GM18499 (cell line): ENCODE measurements around the gene SBNO1.
"Not testable (repeated sequence)": the region's sequence is repeated elsewhere in the genome, so short reads cannot be mapped to it uniquely, and the experiment has no call there.

Experiments
- ATAC-seq: cut with Tn5 transposase; IDR thresholded peaks from one replicate; pipeline ENCODE4 v1.9.1; 2021; ENCODE audit warnings: moderate number of reproducible peaks; ENCODE audit not compliant: insufficient read depth, unreplicated experiment

The SBNO1 gene

DNA sequence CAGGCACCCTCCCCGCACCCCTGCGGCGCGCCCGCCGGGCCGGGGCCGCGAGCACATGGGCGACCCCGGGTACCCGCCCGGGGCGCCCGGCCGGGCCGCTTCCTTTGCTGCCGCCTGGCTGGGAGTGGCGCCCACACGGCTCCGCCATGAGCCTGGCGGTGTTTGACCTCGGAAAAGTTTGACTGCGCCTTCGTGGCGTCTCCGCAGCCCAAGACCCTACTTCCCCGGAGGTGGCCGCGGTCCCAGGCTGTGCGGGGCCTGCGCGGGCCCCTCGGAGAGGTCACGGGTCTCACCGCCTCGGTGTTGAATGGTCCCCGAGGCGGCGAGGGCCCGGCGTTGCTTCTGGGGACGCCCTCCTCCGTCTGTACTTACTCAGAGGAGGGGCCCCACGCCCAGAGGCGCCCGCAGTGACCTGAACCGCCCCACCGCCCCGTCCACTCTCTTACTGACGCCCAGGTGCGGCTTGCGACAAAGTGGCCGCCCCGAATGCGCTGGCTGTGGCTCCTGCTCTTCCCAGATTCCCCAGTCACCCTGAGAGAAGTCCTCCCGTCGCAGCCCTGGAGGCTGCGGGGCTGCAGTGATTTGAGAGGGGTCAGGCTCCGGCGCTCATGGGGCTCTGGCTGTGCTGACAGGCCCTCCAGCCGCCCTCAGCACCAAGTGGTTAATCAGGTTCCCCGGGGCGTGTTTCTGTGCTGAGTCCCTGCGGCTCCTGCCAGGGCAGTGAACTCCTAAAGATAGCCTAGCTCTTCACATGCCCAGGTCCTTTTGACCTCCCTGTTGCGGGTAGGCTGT, 25.1 kb upstream of the SBNO1 start:
- no peak for ATAC-seq

DNA sequence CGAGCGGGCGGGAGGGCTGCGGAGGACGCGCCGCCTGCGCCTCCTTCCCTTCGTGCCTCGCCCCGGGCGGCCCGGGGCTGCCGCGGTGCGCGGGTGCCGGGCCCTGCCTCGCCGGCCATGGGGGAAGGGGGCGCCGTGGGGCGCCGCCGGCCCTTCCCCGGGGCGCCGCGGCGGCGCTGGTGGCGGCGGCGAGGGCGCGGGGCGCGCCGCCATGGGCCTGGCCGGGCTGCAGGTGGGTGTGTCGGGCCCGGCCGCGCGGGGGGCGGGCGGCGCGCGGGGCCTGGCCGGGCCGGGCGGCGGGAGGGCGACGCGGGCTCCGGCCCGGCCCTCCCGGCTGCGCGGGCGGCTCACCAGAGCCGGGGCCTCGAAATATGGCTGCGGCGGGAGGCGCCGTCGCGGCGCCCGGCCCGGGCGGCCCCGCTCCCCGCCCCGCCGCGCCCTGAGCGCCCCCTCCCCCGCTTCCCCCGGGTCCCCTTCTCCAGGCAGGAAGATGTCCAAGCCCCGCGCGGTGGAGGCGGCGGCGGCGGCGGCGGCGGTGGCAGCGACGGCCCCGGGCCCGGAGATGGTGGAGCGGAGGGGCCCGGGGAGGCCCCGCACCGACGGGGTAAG, 24.4 kb upstream of the SBNO1 start:
- ATAC-seq = no peak

DNA sequence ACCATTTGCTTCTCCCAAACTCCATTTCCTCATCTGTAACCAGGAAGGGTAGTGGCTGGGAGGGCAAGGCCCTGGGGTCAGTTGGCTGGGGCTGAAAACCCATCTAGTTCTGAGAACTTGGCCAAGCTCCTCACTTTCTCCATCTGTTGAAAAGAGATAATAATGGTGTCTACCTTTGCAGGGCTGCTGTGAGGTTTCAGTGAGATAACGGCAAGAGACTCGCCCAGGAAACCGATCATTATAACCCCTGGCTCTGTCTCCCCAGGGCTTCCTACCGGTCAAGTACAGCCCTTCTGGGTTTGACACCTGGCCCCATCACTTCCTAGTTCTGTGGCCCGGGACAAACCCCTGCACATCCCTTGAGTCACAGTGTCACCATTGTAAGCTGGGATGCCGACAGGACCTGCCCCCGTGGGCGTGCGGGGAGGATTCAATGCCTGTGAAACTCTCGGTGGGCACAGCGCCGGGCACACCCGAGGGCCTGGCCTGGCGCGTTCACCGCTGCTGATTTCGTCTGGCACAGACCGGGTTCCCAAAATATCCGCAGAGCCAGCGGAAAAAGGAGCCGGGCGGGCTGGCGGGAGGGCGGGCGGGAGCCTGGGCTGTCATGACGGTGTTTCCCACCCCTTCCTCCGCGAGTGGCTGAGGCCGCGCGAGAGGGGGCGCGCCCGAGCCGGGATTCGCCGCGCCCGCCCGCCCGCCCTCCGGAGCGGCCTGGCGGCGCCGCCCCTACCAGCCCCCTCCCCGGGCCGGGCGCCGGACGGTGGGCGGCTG, 23.7 kb upstream of the SBNO1 start:
- no peak for ATAC-seq

DNA sequence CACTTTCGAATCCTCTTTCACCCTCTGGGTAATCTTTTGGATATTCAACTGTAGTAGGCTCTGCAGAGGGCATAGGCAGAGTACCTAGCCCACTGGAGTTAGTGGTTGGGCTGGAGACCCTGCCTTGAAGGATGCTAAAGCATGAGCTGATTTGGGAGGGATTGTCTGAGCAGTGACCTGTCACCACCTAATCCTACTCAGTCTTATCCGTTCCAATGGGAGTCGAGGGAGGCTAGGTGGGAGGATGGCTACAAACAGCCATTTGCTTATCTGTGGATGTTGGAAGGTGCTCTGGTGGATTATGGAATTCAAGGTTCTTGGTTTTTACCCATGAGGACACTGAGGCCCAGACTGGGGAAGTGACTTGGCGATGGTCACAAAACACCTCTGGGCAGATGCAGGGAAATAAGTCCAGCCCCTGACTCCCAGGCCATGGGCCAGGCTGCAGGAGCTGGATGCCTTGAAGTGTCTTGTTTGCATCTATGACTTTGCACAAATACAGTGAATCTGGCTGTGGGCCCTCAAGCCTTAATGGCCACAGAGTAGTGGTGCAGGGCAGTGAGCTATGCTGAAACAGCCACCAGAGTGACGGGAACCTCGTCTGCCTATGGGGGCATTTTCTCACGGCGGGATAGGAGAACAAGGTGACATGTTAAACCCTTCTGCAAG, 23.0 kb upstream of the SBNO1 start:
- ATAC-seq = no peak

DNA sequence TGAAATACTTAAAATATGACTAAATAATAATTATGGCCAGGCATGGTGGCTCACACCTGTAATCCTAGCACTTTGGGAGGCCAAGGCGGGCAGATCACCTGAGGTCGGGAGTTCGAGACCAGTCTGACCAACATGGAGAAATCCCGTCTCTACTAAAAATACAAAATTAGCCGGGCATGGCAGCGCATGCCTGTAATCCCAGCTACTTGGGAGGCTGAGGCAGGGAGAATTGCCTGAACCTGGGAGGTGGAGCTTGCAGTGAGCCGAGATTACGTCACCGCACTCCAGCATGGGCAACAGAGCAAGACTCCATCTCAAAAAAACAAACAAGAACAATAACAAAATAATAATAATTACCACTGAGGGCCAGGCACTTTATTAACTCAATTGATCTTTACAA, 20.9 kb upstream of the SBNO1 start:
- ATAC-seq = not testable (repeated sequence)

DNA sequence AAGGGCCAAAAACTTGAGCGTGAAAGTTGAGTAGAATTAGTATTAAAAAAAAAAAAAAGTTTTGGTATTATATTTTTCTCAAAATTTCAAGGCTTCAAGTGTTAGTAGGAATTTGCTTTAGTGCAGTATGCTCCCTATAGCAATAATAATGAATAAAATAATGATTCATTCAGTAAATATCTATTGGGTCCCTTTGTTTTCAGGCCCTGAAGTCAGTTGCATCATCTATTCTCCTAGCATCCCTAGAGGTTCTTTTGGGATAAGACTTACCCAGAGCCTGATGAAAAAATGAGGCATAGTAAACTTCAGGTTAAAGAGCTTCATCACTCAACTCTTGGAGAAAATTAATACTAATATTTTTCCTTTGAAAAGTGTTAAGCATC, 20.3 kb upstream of the SBNO1 start:
- ATAC-seq = no peak

DNA sequence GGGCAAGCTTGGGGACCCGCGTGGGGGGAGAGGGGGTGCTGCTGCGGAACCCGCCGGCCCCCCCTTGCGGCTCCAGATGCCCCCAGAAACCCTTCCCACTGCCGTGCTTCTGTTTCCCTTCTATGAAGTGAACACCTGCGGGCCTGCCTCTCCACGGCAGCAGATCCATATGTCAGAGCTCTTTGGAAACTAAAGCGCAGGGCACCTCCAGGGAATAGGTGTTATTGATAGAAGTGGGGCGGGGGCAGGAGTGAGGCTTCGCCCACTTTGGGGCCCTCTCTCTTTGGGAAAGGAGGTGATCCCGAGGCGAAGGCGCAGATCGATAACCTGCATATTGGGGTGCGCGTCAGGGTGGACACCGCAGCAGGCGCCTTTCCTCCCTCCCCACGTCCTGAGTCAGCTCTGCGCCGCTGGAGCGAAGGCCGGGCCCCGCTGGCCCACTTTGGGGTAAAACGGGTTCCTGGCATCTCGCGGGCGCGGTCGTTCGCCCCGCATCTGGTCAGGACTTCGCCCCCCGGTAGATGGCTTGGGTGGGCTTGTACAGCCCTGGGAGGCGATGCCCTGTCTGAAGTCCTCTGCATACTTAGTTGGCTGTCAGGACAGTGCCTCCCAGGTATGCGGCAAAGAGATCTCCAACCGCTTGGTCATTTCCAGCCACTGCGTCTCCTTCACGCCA, 19.8 kb upstream of the SBNO1 start:
- ATAC-seq = no peak

DNA sequence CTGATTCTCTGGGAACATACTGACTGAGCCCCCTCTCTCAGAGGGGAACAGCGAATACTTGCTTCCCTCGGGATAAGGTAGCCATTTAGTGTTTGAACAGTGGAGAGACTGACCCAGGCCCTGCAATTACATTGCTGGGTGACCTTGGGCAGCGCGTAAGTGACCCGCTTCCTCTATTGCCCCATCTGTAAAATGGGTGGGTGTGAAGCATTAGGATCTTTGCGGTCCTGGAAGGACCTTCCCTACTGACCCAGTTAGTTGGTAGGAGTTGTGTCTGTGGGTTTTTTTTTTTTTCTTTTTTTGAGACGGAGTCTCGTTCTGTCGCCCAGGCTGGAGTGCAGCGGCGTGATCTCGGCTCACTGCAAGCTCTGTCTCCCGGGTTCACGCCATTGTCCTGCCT, 18.0 kb upstream of the SBNO1 start:
- no peak for ATAC-seq

DNA sequence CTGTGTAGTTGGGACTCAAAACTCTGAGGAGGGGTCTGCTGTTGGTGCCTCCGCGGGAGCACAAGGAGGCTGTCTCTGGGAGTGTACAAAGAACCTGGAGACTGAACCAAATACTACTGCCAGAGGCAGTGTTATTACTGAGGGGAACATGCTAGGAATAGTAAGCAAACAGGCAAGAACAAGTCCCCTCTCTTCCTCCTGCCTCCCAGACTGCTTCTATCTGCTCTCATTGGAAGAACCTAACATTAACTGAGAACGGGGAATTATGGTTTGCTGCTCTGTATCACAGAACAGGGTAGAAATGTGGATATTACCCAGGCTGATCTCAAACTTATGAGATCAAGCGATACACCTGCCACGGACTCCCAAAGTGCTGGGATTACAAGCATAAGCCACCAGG, 14.7 kb upstream of the SBNO1 start:
- ATAC-seq = no peak

DNA sequence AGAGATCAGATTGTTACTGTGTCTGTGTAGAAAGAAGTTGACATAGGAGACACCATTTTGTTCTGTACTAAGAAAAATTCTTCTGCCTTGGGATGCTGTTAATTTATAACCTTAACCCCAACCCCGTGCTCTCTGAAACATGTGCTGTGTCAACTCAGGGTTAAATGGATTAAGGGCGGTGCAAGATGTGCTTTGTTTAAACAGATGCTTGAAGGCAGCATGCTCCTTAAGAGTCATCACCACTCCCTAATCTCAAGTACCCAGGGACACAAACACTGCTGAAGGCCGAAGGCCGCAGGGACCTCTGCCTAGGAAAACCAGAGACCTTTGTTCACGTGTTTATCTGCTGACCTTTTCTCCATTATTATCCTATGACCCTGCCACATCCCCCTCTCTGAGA, 7.8 kb upstream of the SBNO1 start:
- not testable (repeated sequence) for ATAC-seq

DNA sequence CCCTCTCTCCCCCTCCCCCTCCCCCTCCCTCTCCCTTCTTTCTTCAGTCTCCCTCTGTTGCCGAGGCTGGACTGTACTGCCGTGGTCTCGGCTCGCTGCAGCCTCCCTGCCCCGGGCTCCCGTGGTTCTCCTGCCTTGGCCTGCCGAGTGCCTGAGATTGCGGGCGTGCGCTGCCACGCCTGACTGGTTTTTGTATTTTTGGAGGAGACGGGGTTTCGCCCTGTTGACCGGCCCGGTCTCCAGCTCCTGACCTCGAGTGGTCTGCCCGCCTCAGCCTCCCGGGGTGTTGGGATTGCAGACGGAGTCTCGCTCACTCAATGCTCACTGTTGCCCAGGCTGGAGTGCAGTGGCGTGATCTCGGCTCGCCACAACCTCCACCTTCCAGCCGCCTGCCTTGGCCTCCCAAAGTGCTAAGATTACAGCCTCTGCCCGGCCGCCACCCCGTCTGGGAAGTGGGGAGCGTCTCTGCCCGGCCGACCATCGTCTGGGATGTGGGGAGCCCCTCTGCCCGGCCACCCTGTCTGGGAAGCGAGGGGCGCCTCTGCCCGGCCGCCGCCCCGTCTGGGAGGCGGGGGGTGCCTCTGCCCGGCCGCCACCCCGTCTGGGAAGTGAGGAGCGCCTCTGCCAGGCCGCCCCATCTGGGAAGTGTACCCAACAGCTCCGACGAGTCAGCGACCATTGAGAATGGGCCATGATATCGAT, 7.2 kb upstream of the SBNO1 start:
- ATAC-seq = not testable (repeated sequence)

DNA sequence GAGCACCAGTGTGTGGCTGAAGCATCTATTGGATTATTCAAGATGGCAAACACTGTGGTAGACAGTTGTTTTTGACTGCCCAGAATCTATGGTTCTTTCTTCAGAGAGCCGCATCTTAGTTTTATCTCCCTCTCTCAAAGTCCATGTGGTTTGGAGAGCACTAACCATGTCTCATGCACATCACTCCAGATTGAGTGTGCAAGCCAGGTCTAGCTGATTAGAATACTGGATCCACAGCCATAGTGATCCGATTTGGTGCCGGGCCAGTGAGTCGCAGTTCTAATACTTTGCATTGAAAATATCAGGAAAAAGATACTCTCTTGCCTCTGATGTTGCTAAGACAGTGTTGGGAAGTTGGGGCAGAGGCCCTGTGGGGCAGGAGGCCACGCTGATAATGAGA, 4.6 kb upstream of the SBNO1 start:
- ATAC-seq = no peak

DNA sequence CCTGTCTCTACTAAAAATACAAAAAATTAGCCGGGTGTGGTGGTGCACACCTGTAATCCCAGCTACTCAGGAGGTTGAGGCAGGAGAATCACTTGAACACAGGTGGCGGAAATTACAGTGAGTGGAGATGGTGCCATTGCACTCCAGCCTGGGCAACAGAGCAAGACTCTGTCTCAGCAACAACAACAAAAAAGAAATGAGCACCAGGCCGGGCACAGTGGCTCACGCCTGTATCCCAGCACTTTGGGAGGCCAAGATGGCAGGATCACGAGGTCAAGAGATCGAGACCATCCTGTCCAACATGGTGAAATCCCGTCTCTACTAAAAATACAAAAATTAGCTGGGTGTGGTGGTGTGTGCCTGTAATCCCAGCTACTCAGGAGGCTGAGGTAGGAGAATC, 3.8 kb upstream of the SBNO1 start:
- not testable (repeated sequence) for ATAC-seq

DNA sequence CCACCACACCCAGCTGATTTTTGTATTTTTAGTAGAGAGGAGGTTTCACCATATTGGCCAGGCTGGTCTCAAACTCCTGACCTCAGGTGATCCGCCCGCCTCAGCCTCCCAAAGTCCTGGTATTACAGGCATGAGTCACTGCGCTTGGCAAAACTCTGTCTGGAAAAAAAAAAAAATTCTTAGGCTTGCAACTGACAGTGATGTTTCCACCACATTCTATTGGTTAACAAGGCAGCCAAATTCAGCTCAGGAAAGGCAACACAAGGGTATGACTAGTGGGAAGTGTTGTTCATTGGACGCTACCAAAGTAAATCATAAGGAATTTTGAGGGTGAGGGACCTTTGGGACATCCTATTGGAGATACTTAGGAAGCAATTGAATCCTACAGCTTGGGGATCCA, 2.9 kb upstream of the SBNO1 start:
- ATAC-seq = no peak

DNA sequence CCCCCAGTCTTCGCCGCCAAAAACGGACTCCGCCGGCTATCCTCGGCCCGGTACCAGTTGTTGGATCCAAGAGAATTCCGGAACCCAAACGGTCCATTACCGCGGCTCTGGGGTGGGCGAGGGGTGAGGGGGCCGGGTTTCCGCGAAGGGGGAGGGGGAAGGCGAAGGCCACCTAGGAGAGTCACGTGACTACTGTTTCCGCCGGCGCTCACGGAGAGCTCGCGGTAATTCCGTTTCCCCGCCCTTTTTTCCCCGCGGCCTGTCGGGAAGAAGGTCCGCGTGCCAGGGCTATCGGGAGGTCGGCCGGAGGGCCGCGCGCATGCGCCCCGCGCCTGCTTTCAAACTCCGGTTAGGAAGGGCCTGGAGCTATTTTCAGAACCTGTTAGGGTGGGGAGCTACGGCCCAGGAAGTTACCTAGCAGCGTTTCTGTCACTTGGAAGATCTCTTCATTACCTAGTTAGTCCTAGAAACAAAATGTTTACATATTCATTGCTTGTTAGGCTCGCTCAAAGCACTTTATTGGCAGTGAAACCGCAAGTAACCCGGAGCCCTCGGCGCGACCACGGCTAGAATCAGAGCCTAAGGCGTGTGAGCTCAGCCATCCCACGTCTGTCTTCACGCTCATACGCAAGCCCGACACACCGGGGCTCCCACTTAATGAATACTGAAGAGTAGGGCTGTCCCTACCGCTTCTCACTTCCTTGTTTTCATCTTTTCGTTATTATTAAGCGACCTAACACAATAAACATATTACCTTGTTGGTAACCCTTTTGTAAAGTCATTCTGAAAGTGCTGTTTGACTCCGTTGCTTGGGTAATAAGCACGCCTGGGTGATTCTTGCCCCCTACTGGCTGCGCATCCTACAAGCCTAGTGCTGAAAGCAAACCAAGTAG, 624 bp upstream of the SBNO1 start:
- ATAC-seq = peak; percentile 59

DNA sequence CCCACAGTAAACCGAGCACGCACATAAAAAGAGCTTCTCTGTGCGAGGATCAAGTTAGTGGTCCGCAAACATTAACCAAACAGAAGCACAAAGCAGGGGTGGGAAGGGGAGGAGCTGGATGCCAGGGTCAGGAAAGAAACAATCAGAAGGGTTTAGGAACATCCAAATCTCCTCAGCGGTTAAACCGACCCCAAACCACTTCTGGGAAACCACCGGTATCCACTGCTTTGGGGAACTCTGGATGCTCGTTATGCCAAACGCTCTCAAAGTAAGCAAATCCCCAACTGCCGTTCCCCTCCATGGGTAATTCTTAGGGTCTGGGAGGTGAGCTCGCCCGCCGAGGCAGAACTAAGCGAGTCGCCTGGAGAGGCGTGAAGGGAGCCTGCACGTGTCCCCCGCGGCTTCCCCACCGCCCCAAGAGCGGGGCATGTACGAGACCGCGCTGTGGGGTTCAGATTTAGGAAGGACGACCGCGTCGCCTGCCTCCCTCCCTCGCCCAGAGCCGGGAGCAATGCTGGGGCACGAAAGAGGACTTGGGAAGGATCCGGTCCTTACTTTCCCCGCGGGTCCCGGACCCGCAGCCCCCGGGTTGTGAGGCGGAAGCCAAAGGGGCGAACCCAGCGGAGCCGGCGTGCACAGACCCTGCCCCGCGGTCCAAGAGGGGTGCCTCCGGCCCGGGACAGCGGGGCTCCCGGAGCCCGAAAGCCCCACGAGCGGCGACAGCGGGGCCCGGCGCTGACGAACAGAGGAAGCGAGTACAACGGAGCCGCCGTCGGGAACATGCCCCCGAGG, 711 bp downstream of the SBNO1 start:
- ATAC-seq = no peak

DNA sequence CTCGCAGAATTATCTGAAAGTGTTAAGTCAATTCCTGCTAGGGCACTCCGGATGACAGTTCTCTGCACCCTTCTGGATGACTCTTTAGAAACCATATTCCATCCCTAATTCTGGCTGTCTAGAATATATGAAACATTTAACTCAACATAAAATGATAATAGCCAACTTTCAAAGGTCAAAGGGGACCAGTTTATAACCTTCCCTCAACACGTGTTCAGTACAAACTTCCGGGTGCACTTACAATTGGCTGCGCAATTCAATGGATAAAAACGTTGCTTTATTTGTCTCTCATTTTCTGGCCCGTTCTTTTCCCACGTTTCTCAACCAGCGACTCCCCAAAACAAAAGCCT, 1.3 kb downstream of the SBNO1 start:
- no peak for ATAC-seq

DNA sequence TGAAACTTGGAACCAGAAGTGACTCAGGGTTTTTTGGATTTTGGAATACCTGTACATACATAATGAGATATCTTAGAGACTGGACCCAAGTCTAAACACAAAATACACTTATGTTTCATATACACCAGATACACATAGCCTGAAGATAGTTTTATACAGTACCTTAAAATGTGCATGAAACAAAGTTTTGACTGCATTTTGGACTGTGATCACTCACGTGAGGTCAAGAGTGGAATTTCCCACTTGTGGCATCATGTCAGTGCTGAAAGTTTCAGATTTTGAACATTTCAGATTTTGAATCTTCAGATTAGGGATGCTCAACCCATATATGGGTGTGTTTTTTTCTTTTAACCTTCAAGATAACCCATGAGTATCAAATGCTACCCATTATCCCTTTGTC, 6.6 kb downstream of the SBNO1 start:
- no peak for ATAC-seq
